ENCODE data around the gene SERPINI1.

Gene SERPINI1

DNA sequence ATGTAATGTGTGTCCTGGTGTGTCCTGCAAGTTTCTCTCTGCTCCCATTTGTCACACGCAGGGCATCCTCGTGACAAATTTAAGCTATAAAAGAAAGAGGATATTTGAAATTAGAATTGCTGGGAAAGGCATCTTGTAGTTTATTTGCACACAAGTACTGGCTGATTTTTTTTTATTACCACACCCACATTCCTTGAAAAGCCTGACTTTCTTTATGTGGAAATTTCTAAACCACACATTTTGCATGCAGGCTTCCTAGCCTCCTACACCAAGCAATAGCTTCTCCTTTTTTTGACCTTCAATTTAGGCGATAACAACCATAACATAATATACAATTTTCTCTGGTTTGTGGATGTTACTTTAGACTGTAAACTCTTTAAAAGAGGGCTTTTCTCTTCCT is 126.1 kb downstream of the SERPINI1 start:
- no peak overlapping the region for H3K4me3 ChIP-seq (ENCODE audit: low read depth, low read length)
- no peak for DNase-seq (ENCODE audit: low read depth)
- TF ChIP-seq, protein P1, sequence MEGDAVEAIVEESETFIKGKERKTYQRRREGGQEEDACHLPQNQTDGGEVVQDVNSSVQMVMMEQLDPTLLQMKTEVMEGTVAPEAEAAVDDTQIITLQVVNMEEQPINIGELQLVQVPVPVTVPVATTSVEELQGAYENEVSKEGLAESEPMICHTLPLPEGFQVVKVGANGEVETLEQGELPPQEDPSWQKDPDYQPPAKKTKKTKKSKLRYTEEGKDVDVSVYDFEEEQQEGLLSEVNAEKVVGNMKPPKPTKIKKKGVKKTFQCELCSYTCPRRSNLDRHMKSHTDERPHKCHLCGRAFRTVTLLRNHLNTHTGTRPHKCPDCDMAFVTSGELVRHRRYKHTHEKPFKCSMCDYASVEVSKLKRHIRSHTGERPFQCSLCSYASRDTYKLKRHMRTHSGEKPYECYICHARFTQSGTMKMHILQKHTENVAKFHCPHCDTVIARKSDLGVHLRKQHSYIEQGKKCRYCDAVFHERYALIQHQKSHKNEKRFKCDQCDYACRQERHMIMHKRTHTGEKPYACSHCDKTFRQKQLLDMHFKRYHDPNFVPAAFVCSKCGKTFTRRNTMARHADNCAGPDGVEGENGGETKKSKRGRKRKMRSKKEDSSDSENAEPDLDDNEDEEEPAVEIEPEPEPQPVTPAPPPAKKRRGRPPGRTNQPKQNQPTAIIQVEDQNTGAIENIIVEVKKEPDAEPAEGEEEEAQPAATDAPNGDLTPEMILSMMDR (IDR thresholded peaks at IDR 0.05; ENCODE audit: low read depth, low read length, missing control alignments), result no peak

DNA sequence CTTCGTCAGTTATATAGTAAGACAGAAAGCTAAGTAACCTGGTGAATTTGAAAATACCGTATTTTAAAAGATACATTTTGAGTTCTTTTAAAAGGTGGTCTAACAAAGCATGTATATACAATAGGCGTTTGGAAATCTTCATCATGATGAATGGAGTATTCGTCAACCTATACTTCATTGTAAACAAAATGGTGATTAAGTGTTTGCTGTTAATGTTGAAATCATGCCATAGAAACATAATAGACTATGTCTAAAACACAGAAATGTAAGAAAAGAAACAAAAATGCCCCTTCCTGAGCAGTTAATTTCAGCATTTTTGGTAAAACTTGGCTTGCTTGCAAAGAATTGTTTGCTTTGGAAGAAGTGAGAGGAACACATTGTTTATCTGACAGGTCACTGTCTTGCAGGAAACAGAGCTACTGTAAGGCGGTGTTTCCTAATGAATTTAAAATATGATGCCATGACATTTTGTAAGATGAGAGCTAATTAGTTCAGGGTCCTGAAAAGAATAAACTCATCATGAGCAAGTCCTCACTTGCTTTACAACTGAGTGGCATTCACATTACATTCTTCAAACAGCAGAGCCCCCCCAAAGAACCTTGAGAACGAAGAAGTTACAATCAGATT is 126.7 kb downstream of the SERPINI1 start:
- TF ChIP-seq, protein P1 (IDR thresholded peaks at IDR 0.05; ENCODE audit: low read depth, low read length, missing control alignments), result no peak
- no peak for DNase-seq (ENCODE audit: low read depth)

DNA sequence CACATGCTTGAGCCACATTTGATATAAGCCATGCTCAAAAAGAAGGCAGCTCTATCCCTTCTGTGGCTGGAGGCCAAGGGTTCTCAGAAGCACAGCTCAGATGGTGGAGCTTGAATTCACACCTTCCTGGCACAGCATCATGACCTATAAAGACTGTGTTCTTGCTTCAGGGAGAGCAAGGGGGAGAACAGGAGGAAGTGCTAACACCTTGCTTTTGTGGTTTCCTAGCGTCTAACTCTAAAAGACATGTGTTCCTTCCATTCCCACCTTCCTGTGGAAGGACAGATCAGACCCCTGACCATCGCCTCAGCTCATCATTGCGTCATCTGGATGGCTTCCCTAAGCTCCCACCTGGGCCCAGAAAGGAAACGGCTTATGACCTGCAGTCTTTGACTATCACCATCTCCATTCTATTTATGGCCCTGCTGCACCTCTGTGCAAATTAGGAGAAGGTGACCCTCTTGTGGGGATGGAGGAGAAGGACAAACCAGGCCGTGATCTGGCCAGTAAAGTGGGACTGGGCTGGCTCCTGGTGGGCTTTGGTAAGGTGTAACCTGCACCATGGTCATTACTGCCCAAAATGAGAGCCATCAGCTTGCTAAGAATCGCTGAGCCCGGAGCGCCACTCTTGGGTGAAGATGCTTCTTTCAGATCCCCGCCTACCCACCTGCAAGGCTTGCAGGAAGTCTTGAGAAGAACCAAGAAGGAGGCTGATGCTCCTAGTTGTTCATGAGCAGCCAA is 128.5 kb downstream of the SERPINI1 start:
- no peak for DNase-seq (ENCODE audit: low read depth)
- H3K4me3 ChIP-seq (ENCODE audit: low read depth, low read length), result no peak overlapping the region
- TF ChIP-seq, protein P1 (IDR thresholded peaks at IDR 0.05; ENCODE audit: low read depth, low read length, missing control alignments), result no peak

More for the DNA sequence above, 126.7 kb downstream of the SERPINI1 start:
- no peak overlapping the region for H3K4me3 ChIP-seq (ENCODE audit: low read depth, low read length)

DNA sequence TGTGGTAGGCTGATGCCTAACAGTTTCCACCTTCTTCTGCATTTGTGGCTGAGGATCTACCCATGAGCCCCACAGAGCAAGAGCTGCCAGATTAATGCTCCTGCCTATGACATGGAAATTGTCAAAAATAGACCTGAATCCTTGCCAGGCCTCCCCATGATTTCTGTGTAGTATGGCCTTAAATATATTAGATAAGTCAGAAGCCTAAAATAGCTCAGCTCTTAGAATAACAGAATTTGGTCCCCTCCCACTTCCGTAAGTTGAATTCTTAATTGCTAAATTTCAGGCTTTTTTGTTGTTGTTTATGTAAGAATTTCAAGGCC is 129.0 kb downstream of the SERPINI1 start:
- TF ChIP-seq, protein P1 (IDR thresholded peaks at IDR 0.05; ENCODE audit: low read depth, low read length, missing control alignments), result no peak
- H3K4me3 ChIP-seq (ENCODE audit: low read depth, low read length), result no peak overlapping the region
- no peak for DNase-seq (ENCODE audit: low read depth)

DNA sequence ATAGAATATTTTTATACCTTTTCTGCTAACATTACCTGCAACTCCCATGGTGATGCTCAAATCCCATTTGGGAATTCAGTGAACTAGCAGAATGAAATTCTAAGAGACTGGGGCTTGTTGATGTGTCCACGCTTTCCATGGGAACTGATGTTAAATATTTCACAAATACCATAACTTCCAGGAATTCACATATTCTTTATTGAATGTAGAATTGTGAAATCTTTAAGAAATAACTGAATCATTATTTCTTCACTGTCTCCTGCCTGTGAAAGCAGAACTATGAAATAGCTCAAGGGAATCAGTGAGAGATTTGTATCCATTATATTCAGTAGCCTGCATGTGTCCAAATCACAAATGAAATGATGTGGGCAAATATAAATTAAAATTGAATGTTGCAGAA is 130.8 kb downstream of the SERPINI1 start:
- no peak overlapping the region for H3K4me3 ChIP-seq (ENCODE audit: low read depth, low read length)
- TF ChIP-seq, protein P1 (IDR thresholded peaks at IDR 0.05; ENCODE audit: low read depth, low read length, missing control alignments), result no peak
- DNase-seq (ENCODE audit: low read depth), result no peak

DNA sequence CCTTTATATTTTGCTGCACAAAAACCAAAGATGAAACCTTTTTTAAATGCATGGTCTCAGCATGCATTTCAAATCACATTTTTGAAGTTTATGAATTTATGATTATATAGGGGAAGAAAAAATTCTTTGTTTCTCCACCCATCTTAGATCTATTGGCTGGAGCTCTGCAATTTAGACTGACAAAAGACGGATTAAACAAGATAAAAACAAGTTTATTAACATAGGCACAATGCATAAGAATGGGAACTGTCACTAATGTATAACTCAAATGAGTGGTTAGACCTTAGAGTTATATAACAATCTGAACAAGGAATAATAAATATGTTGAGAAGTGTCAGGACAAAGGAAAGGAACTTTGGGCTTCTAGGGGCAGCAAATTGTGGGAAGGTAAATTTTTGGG is 132.5 kb downstream of the SERPINI1 start:
- H3K4me3 ChIP-seq (ENCODE audit: low read depth, low read length), result no peak overlapping the region
- TF ChIP-seq, protein P1 (IDR thresholded peaks at IDR 0.05; ENCODE audit: low read depth, low read length, missing control alignments), result no peak
- no peak for DNase-seq (ENCODE audit: low read depth)

DNA sequence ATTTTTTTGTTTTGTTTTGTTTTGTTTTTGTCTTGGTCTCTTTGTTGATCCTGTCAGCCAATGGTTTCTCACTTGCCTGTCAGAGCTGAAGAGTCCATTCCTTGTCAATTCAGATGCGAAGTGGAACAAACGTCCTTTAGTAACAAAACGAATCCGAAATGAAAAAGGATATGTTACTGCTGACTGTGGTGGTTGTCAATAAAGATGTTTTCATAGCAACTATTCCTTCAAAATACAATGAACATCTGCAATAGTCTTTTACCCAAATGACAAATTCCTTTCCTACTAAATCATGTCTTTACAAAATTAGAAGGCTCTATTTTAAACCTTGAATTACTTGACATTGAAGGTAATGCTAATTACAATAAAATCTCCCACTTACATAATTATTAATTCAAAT is 134.7 kb downstream of the SERPINI1 start:
- TF ChIP-seq, protein P1 (IDR thresholded peaks at IDR 0.05; ENCODE audit: low read depth, low read length, missing control alignments), result no peak
- no peak for DNase-seq (ENCODE audit: low read depth)

More for the DNA sequence above, 134.7 kb downstream of the SERPINI1 start:
- no peak overlapping the region for H3K4me3 ChIP-seq (ENCODE audit: low read depth, low read length)
